ENCODE results near the gene ZNF473. TPM values are rescaled to one million over a fixed set of nuclear protein-coding genes. Genes with fewer than 3 reads are reported as not detected.

ZNF473 gene
- total RNA-seq, 1 donor from 2014 or later, result 9.7 TPM

DNA sequence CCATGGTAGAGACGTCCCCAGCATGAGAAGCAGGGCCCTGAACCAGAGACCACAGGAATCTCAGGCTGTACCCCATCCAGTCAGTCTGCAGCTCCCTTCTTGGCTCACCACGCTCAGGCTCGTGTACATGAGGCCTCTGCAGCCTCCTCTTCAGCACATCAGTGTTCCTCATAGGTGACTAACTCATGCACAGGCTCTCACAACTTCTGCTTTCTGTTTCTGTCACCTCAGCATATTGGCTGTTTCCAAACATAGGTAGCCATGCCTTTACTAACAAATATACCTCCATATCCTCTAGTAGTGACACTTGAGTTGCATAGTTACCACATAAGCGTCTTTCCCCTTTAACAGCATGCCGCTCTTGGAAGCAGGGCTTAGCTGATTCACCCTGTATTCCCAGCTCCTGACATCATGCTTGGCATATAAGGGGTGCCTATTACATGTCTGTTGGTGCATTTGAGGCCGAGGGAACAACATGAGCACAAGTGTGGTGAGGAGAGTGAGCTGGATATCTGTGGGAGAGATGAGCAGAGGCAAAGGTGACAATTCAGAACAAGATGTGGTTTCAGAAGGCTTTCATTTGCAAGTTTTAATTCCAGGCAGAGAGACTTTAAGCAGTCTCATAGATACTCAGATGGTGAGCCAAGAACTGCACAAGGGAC is 16.7 kb downstream of the ZNF473 start:
- peaks cover 35% of the 10 kb centered on the region for H3K9me3 ChIP-seq (ENCODE audit: low read depth)
- H3K36me3 ChIP-seq, result peaks cover 45% of the 10 kb centered on the region
- H3K4me2 ChIP-seq, result no peak overlapping the region
- H3K36me3 Mint-ChIP-seq, result peaks cover 74% of the 10 kb centered on the region
- H3K9ac ChIP-seq, result no peak overlapping the region
- no peak overlapping the region for H3K27ac ChIP-seq
- no peak for DNase-seq (ENCODE audit: low spot score)
- no peak overlapping the region for H3K4me3 Mint-ChIP-seq
- no peaks in the 10 kb centered on the region for H3K79me2 ChIP-seq (ENCODE audit: low read depth)
- TF ChIP-seq, protein P1, sequence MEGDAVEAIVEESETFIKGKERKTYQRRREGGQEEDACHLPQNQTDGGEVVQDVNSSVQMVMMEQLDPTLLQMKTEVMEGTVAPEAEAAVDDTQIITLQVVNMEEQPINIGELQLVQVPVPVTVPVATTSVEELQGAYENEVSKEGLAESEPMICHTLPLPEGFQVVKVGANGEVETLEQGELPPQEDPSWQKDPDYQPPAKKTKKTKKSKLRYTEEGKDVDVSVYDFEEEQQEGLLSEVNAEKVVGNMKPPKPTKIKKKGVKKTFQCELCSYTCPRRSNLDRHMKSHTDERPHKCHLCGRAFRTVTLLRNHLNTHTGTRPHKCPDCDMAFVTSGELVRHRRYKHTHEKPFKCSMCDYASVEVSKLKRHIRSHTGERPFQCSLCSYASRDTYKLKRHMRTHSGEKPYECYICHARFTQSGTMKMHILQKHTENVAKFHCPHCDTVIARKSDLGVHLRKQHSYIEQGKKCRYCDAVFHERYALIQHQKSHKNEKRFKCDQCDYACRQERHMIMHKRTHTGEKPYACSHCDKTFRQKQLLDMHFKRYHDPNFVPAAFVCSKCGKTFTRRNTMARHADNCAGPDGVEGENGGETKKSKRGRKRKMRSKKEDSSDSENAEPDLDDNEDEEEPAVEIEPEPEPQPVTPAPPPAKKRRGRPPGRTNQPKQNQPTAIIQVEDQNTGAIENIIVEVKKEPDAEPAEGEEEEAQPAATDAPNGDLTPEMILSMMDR (IDR thresholded peaks at IDR 0.05), result no peak
- no peak for TF ChIP-seq EZH2 (IDR thresholded peaks at IDR 0.05)
- TF ChIP-seq EZH2phosphoT487 (IDR thresholded peaks at IDR 0.05), result no peak
- no peak overlapping the region for H3K4me3 ChIP-seq
- H4K20me1 ChIP-seq (ENCODE audit: low read depth), result no peaks in the 10 kb centered on the region
- H3K27ac Mint-ChIP-seq, result no peak overlapping the region
- H3K9me3 Mint-ChIP-seq, result peaks cover 46% of the 10 kb centered on the region
- H2AFZ ChIP-seq (replicated peaks), result no peak overlapping the region
- H3K27me3 Mint-ChIP-seq (ENCODE audit: insufficient read depth, low read depth), result peaks cover 7% of the 10 kb centered on the region
- no peaks in the 10 kb centered on the region for H3K27me3 ChIP-seq
- H3F3A ChIP-seq (ENCODE audit: low read depth), result no peaks in the 10 kb centered on the region
- H3K4me1 ChIP-seq, result no peaks in the 10 kb centered on the region
- no peaks in the 10 kb centered on the region for H3K4me1 Mint-ChIP-seq

DNA sequence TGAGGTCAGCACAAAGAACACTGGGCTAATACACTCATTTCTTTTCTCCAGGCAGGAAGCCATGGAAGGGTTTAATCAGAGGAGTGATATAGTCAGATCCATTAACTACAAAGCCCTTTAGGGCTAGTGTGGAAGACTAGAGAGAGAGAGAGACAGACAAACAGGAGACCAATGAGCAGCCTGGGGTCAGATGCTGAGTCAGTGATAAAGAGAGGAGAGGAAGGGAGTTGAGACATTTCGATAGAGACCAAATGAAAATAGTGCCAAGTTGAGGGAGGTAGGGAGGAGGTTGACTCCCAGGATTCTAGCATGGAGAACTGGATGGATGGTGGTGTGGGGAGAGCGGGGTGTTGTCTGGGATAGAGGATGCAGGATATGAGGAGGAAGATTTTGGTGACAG is 18.2 kb downstream of the ZNF473 start:
- H3K4me2 ChIP-seq, result no peak overlapping the region
- H3K27ac ChIP-seq, result no peak overlapping the region
- Mint-ChIP-seq H3K9me3 (peaks cover 55% of the 10 kb centered on the region), H3K36me3 (peaks cover 87% of the 10 kb centered on the region), H3K27ac (no peak overlapping the region), H3K4me3 (no peak overlapping the region), H3K4me1 (no peaks in the 10 kb centered on the region), H3K27me3 (ENCODE audit: insufficient read depth, low read depth) (peaks cover 7% of the 10 kb centered on the region)
- no peaks in the 10 kb centered on the region for H3K79me2 ChIP-seq (ENCODE audit: low read depth)
- H3K36me3 ChIP-seq, result peaks cover 46% of the 10 kb centered on the region
- H2AFZ ChIP-seq (replicated peaks), result no peak overlapping the region
- H3K9me3 ChIP-seq (ENCODE audit: low read depth), result peaks cover 35% of the 10 kb centered on the region
- no peak overlapping the region for H3K9ac ChIP-seq
- no peaks in the 10 kb centered on the region for H4K20me1 ChIP-seq (ENCODE audit: low read depth)
- H3K27me3 ChIP-seq, result no peaks in the 10 kb centered on the region
- no peaks in the 10 kb centered on the region for H3K4me1 ChIP-seq
- no peak for DNase-seq (ENCODE audit: low spot score)
- H3K4me3 ChIP-seq, result no peak overlapping the region
- no peaks in the 10 kb centered on the region for H3F3A ChIP-seq (ENCODE audit: low read depth)
- no peak for TF ChIP-seq EZH2phosphoT487 (IDR thresholded peaks at IDR 0.05)
- no peak for TF ChIP-seq EZH2 (IDR thresholded peaks at IDR 0.05)
- TF ChIP-seq, protein P1 (IDR thresholded peaks at IDR 0.05), result no peak

DNA sequence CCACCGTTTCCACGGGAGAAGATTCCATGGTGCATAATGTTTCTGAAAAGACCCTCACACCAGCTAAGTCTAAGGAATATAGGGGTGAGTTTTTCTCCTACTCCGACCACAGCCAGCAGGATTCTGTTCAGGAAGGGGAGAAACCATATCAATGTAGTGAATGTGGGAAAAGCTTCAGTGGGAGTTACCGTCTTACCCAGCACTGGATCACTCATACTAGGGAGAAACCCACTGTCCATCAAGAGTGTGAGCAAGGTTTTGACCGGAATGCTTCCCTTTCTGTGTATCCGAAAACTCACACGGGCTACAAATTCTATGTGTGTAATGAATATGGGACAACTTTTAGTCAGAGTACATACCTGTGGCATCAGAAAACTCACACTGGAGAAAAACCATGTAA is 19.1 kb downstream of the ZNF473 start:
- Histone ChIP-seq H3F3A (ENCODE audit: low read depth) (no peaks in the 10 kb centered on the region), H3K27me3 (no peaks in the 10 kb centered on the region), H3K4me1 (no peaks in the 10 kb centered on the region), H3K79me2 (ENCODE audit: low read depth) (no peaks in the 10 kb centered on the region), H3K36me3 (peaks cover 46% of the 10 kb centered on the region), H3K4me2 (no peak overlapping the region), H3K9me3 (ENCODE audit: low read depth) (peaks cover 35% of the 10 kb centered on the region), H4K20me1 (ENCODE audit: low read depth) (no peaks in the 10 kb centered on the region), H3K9ac (no peak overlapping the region), H3K27ac (no peak overlapping the region), H2AFZ (replicated peaks) (no peak overlapping the region), H3K4me3 (no peak overlapping the region)
- Mint-ChIP-seq H3K36me3 (peaks cover 82% of the 10 kb centered on the region), H3K9me3 (peaks cover 61% of the 10 kb centered on the region), H3K4me1 (no peaks in the 10 kb centered on the region), H3K27ac (no peak overlapping the region), H3K4me3 (no peak overlapping the region), H3K27me3 (ENCODE audit: insufficient read depth, low read depth) (peaks cover 9% of the 10 kb centered on the region)
- no peak for DNase-seq (ENCODE audit: low spot score)
- TF ChIP-seq, protein P1 (IDR thresholded peaks at IDR 0.05), result no peak
- no peak for TF ChIP-seq EZH2phosphoT487 (IDR thresholded peaks at IDR 0.05)
- TF ChIP-seq EZH2 (IDR thresholded peaks at IDR 0.05), result no peak
